HG03025 (cell line): Measurements from ENCODE around the gene DHRS9.
"Not testable (repeated sequence)": the region's sequence is repeated elsewhere in the genome, so short reads cannot be mapped to it uniquely, and the experiment has no call there.

Experiments
- ATAC-seq: cut with Tn5 transposase; IDR thresholded peaks from one replicate; pipeline ENCODE4 v1.9.1; 2021; ENCODE audit warnings: mild to moderate bottlenecking, moderate library complexity; ENCODE audit not compliant: unreplicated experiment, low FRiP score

Gene DHRS9

DNA sequence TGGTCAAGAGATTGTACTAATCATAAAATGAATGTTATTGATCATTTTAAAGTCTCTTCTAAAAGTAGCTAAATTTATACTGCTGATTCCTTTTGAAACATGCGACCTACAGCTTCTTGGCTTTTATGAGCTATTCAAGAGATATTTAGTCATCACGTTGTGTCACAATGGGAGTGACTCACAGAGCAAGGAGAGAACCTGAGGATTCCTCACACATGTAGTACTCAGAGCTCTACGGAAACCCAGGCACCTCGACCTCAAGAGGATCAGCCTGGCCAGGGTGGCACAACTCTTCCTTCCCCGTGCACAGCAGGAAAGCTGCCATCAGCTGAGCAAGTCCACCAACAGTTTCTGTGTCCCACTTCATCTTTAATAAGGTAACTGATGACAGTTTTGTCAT lies at the start of gene DHRS9:
Gene DHRS9 (plus strand): TSS at position 223 of the 400 bp plus-strand sequence. CDS start 12,019 bp downstream, outside the sequence.
- no peak for ATAC-seq

DNA sequence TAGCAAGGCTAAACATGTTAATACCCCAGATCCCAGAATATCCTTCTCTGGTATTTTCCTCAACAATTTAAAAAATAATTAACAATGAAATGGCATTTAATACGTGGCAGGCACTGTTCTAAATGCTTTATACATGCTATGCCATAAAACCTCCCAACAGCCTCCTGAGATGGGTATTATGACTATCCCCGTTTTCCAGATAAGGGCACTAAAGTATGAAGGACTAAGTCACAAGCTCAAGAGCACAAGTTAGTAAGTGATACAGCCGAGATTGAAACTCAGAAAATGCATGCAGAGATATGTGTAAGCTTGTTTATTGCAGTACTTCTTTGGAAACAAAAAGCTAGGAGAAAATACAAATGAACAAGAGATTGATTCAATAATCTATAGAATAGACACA lies 46.2 kb upstream of the DHRS9 start:
- ATAC-seq: no peak

DNA sequence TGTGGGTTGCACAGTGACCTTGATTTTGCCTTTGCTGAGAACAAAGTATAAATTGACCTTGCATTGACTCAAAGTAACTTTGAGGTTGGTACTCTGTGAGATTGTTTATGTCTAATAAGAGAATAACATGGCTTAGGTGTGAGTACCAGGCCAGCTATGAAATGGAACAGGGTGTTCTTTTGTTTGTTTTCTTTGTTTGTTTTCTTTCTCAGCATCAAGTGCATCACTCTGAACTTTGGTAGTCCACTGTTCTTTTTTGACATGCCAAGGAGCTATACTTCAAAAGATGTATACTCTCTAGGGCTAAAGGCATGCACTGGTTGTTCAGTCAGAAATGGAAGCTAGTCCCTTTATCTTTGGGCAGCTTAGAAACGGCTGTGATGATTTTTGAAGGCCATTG lies 43.3 kb upstream of the DHRS9 start:
- ATAC-seq: no peak

DNA sequence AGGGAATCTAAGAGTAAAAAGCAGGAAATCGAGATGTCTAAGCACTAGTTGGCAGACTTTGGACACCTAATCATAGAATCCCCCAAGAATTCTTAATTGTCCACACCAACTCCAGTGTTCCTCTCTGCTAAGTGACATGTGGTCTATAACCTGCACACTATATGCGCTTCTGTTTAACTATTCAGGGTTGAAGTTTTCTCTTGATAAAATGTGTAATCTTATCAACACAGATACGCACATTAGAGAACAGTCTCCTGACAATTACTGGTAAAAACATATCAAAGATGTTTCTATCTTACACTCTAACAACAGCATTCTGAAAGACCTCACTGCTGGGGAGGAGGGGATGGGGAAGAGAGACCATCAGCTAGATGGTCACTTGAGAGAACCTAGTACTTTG lies 42.1 kb upstream of the DHRS9 start:
- ATAC-seq: no peak

DNA sequence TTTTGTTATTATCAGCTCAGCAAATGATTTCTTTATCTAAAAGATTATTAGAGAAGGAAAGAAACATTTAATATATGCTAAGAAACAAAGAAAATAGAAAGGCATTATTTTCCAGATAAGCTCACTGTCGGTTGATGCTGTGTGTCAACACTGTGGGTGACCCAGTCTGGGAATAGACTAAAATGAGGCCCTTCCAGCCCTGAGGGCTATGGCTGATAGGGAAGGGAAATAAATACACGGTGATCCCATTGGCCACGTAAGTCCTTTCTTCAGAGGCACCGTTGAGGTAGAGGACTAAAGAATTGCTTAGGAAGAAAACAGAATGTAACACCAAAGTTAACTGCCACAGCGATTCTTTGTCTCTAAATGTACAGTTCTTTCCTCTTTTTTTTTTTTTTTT lies 40.0 kb upstream of the DHRS9 start:
- ATAC-seq: no peak

DNA sequence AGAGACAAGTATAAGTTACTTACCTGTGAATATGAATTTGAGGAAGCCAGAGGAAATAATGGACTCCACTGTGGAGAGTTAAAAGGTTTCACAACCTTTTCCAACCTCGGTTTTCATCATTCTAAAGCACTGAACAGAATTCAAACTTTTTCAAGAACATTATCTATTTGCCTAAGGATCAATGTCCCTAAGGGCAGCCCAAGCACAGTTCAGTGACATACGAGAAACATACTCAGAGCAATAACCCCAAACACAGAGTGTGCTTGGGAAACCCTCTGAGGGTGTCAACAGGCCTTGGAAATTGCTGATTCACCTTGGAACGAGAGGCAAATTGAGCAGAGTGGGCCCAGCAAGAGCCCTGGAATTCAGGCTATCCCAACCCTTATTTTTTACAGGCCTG lies 38.2 kb upstream of the DHRS9 start, which contains the start of gene ABCB11:
Gene ABCB11 (minus strand): TSS at position 123 of the 400 bp plus-strand sequence. CDS start 13,199 bp downstream, outside the sequence.
- no peak for ATAC-seq

DNA sequence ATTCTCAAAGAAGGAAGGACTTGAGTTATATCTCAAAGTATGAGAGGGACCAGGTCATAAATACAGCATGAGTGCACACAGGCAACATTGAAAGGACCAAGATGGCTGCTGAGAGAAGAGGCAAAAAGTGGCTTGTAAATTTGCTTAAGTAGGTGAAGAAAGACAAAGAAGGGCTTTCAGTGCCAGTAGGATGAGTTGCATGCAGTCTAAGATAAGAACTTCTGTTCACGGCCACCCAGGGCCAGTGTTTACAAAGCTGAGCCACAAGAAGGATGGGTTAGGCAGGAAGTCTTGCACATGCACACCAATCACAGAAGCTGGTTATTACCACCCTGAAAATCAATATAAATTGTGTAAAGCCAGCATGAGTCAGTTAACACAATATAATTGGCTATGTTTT lies 35.1 kb upstream of the DHRS9 start:
- no peak for ATAC-seq

DNA sequence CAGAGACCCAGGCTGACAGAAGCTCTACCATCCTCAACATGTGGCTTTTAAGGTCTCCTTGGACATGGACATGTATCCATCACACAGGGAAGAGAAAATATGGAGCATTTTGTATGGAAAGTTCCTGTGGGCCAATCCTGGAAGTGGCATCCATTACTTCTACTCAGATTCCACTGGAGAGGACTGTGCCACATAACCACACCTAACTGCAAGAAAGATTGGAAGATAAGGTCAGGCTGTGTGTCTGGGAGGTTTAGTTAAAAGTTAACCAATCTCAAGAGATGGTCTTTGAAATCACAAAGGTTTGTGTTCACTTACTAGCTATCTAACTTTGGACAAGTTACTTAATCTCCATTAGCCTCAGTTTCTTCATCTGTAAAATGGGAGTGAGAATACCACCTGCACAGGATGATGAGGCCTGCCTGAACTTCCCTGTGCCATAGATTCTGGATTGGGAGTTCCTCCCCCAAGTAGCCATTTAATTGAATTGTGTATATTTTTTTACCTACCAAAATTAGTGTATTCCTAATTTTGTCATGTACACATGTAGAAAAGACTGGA lies 34.3 kb upstream of the DHRS9 start:
- ATAC-seq: no peak

DNA sequence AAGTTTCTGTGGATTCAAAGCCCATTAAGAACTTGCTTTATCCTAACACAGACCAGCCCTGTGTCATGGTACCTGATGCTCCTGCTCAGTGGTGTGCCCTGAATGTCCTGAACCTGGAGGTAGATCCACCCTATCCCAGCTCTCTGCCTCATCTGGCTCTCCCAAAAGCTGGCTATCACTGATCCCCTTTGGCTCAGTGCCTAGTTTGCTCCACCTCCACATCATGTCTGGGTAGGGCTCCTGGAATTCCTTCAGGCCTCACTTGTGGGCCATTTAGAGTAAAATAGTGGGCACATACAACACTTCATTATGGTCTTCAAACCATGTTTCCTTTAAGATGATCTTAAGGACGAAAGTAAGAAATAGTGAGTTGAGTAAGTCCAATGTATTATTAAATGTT lies 33.5 kb upstream of the DHRS9 start:
- ATAC-seq: no peak

DNA sequence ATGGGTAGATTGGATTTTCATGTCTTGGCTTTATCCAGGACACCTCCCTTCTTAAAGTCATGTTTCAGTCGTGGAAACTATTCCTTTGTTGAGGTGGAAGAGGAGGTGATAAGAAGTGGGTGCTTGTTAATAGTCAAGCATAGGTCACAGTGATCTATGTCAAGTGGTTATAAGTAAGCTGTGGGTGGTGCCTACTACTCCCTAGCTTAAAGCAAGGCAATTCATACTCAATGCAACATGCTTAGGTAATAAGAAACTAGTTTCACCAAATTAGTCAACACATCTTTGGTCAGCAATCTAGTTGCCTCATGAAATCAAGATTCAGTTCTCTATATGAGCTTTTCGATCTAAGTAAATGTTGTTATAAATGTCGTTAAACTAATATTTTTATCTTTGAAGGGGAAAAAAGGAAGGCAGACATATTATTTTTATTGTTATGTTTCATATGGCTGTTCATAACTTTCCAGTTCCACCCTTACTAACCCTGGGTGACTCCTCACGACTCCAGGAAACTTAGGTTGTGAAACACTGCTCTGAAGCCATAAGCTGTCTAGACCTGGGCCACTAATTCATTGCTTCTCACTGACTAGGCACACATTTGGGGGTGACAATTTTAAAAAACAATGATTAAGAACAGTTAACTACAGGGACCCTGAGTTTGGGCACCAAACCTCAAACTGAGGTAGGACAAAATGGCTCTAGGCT lies 32.5 kb upstream of the DHRS9 start:
- peak; percentile 55 for ATAC-seq

DNA sequence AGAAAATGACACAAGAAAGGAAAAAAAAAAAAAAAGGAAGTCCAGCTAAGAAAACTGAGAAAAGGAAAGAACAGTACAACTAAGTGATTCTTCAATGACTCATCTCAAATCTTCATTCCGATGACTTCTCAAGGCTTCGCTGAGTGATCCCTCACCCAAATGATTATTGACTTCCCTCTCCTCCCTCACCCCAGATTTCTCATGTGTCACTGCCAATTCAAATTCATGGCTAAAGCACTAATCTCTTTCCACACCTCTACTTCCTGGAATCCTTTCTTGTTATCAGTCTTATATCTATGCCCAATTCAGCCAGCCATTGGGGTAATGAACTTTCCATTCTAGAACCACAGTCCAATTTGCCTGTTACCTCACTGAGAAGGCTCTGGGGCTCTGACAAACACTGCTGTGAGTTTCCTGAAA lies 31.0 kb upstream of the DHRS9 start:
- peak; percentile 56 for ATAC-seq

DNA sequence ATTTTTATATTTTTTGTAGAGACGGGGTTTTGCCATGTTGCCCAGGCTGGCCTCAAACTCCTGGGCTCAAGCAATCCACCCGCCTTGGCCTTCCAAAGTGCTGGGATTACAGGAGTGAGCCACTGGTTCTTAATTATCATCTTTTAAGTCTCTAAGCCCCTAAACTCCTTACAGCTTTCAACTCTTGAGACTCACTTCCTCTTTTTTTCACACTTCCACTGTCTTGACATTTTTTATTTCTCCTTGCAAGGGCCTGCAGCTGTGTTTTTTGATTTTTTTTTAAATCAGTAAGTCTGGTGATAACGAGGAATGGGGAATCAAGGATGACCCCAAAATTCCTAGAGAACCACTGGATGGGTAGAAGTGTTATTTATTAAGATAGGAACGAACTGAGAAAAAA lies 29.7 kb upstream of the DHRS9 start:
- ATAC-seq: no peak

DNA sequence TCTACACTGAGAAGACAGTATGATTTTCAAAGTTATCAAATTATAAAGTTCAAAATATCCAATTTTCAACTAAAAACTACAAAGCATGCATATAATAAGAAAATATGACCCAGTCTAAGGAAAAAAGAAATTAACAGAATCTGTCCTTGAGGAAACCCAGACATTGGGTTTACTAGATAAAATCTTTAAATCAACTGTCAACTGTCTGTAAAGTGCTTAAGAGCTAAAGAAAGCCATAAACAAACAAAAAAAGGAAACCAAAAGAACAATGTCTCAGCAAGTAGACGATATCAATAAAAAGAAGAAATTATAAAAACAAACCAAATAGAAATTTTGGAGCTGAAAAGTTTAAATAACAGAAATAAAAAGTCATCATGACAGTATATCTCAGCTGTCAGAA lies 27.8 kb upstream of the DHRS9 start:
- ATAC-seq: no peak

DNA sequence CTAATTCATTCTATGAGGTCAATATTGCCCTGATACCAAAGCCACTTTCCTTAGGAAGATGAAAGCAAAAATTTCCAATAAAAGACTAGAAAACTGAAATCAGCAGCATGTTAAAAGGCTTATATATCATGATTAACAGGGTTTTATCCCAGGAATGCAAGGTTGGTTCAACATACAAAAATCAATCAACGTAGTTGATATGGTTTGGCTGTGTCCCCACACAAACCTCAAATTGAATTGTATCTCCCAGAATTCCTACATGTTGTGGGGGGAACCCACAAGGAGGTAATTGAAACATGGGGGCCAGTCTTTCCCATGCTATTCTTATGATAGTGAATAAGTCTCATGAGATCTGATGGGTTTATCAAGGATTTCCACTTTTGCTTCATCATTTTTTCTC lies 26.5 kb upstream of the DHRS9 start:
- no peak for ATAC-seq

DNA sequence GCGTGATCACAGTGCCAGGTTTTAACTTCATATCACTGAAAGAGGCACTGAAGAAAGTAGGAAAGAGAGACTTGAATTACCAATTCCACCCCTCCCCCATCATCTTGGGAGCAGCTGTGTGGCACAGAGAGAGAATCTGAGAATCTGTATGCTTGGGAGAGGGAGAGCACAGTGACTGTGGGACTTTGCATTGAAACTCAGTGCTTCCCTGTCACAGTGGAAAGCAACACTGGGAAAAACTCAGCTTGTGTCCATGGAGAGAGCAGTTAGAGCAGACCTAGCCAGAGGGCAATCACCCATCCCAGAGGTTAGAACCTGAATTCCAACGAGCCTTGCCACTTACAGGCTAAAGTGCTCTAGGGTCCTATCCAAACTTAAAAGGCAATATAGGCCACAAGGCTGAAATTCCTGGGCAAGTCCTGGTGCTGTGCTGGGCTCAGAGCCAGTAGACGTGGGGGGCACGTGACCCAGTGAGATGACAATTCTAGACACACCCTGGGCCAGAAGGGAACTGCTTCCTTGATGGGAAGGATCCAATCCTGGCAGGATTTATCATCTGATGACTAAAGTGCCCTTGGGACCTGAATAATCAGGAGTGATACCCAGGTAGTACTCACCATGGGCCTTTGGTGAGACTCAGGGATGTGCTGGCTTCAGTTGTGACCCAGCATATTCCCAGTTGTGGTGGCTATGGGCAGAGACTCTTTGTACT lies 22.8 kb upstream of the DHRS9 start:
- no peak for ATAC-seq

DNA sequence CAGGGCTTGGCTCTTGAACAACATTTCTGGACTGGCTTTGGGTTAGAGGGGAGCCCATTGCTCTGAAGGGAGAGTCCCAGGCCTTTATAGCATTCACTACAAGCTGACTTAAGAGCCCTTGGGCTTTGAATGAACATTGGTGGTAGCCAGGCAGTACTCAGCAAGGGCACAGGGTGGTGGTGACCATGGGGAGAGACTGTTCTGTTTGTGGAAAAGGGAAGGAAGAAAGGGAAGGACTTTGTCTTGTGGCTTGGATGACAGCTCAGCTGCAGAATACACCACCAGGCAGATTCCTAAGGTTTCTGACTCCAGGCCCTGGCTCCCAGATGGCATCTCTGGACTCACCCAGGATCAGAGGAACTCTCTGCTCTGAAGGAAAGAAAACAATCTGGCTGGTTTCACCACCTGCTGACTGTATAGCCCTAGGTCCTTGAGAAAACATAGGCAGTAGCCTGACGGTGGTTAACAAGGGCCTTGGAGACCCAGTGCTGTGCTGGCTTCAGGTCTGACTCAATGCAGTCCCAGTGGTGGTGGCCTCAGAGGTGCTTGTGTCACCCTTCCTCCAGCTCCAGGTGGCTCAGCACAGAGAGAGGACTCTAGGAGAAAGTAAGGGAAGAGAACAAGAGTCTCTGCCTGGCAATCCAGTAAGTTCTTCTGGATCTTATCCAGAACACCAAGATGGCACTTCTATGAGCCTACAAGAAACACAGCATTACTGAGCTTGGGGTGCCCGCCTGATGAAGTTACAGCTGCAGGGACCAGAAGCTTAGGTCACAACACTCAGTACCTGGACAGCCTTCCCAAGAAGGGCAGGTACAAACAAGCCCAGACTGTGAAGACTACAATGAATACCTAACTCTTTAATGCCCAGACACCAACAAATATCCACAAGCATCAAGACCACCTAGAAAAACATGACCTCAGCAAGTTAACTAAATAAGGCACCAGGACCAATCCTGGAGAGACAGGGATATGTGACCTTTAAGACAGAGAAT lies 21.8 kb upstream of the DHRS9 start:
- ATAC-seq: no peak

DNA sequence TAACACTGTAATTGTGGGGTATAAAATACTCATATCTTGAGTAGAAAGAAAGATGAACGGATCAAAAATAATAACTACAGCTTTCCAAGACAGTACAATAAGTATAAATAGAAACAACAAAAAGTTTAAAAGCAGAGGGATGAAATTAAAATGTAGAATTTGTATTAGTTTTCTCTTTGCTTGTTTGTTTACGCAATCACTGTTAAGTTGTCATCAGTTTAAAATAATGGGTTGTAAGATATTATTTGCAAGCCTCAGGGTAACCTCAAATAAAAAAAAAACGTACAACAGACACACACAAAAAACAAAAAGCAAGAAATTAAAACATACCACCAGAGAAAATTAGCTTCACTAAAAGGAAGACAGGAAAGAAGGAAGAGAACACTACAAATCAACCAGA lies 20.2 kb upstream of the DHRS9 start:
- ATAC-seq: no peak

DNA sequence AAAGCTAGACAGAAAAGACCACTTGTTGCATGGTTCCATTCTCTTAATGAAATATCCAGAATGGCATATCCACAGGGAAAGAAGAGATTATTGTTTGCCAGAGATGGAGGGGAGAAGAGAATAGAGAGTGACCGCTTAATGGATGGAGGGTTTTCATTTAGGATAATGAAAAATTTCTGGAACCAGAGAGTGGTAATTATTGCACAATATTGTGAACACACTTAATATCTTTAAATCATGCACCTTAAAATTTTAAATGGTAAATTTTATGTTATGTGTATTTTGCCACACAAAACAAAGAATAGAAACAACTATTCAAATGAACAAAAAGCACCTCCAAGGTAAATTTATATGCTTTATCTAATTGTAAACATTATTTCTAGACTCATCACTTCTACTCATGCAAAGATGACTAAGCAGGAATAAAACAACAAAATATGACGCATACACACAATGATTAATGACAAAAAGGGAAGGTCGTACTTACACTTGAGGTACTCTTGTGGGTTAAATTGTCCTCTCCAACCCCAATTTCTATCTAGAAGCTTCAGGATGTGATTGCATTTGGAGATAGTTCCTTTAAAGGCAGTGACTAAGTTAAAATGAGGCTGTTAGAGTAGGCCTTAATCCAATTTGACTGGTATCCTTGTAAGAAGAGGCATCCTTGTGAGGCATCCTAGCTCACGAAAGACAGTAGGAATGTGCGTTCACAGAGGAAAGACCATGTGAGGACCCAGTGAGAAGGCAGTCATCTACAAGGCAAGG lies 18.7 kb upstream of the DHRS9 start:
- ATAC-seq: no peak

DNA sequence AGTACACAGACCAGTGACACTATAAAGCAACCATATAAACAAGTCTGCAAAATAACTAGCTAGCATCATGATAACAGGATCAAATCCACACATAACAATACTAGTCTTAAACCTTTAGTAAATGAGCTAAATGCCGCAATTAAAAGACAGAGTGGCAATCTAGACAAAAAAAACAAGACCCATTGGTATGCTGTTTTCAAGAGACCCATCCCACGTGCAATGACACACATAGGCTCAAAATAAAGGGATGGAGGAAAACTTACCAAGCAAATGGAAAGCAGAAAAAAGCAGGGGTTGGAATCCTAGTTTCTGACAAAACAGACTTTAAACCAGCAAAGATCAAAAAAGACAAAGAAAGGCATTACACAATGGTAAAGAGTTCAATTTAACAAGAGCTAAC lies 14.8 kb upstream of the DHRS9 start:
- ATAC-seq: not testable (repeated sequence)

DNA sequence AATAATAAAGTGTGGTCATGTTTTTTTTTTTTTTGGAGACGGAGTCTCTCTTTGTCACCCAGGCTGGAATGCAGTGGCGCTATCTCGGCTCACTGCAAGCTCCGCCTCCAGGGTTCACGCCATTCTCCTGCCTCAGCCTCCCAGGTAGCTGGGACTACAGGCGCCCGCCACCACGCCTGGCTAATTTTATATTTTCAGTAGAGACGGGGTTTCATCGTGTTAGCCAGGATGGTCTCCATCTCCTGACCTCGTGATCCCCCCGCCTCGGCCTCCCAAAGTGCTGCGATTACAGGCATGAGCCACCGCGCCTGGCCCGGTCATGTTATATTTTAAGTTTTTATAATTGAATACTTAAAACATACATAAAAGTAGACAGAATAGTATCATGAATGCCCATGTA lies 5.2 kb upstream of the DHRS9 start:
- ATAC-seq: not testable (repeated sequence)
